CD1c-positive myeloid dendritic cell (primary cell): ENCODE data around the gene PTPRM.

Experiments
- DNase-seq: peaks from one replicate; pipeline ENCODE4 v3.0.0-alpha.2; 2016; ENCODE audit errors: extremely low spot score

Gene PTPRM

GRCh38 chr18:7600036-7600435 is 32.9 kb downstream of the PTPRM start:
- no peak for DNase-seq

- no peak for DNase-seq
Measured at GRCh38 chr18:7600528-7601245, 33.6 kb downstream of the PTPRM start.

- no peak for DNase-seq
Measured at GRCh38 chr18:7601246-7601615, 34.1 kb downstream of the PTPRM start.

- no peak for DNase-seq
Measured at GRCh38 chr18:7601936-7602335, 34.8 kb downstream of the PTPRM start.

GRCh38 chr18:7603259-7604000 is 36.3 kb downstream of the PTPRM start:
- no peak for DNase-seq

- DNase-seq, result no peak
Measured at GRCh38 chr18:7604361-7604760, 37.2 kb downstream of the PTPRM start.

- no peak for DNase-seq
Measured at GRCh38 chr18:7605705-7606104, 38.6 kb downstream of the PTPRM start.

GRCh38 chr18:7607540-7608173 is 40.5 kb downstream of the PTPRM start:
- no peak for DNase-seq

- DNase-seq, result no peak
Measured at GRCh38 chr18:7608174-7608550, 41.0 kb downstream of the PTPRM start.

- no peak for DNase-seq
Measured at GRCh38 chr18:7608781-7609201, 41.7 kb downstream of the PTPRM start.

- no peak for DNase-seq
Measured at GRCh38 chr18:7609617-7610016, 42.5 kb downstream of the PTPRM start.

- no peak for DNase-seq
Measured at GRCh38 chr18:7614042-7614441, 46.9 kb downstream of the PTPRM start.

- DNase-seq, result no peak
Measured at GRCh38 chr18:7615840-7616239, 48.7 kb downstream of the PTPRM start.

GRCh38 chr18:7616661-7617060 is 49.5 kb downstream of the PTPRM start:
- no peak for DNase-seq

GRCh38 chr18:7617738-7618422 is 50.8 kb downstream of the PTPRM start:
- DNase-seq, result no peak

GRCh38 chr18:7618891-7619442 is 51.9 kb downstream of the PTPRM start:
- no peak for DNase-seq

GRCh38 chr18:7619676-7620075 is 52.6 kb downstream of the PTPRM start:
- DNase-seq, result no peak

GRCh38 chr18:7622721-7623120 is 55.6 kb downstream of the PTPRM start:
- DNase-seq, result no peak

GRCh38 chr18:7623681-7624080 is 56.6 kb downstream of the PTPRM start:
- DNase-seq, result no peak

GRCh38 chr18:7624697-7625096 is 57.6 kb downstream of the PTPRM start:
- no peak for DNase-seq

GRCh38 chr18:7626175-7626921 is 59.2 kb downstream of the PTPRM start:
- no peak for DNase-seq
